Measurements from ENCODE around the gene SUPT6H. TPM values are rescaled to one million over a fixed set of nuclear protein-coding genes. Genes with fewer than 3 reads are reported as not detected.
"Not testable (repeated sequence)": the region's sequence is repeated elsewhere in the genome, so short reads cannot be mapped to it uniquely, and the experiment has no call there.

Gene SUPT6H
- total RNA-seq, 3 donors from 2014 or later, result 88.5 to 105 (median 98.3) TPM

- Mint-ChIP-seq H3K9me3 (no peaks in the 10 kb centered on the region), H3K27me3 (ENCODE audit: low read depth) (peaks cover 14% of the 10 kb centered on the region), H3K4me3 (no peak overlapping the region), H3K36me3 (ENCODE audit: insufficient read depth) (no peaks in the 10 kb centered on the region), H3K4me1 (ENCODE audit: low read depth) (peaks cover 26% of the 10 kb centered on the region)
- DNase-seq, result no peak
- ATAC-seq, result no peak
Observed at GRCh38 chr17:28714281-28714680, 52.3 kb downstream of the SUPT6H start.

- Mint-ChIP-seq H3K9me3 (no peaks in the 10 kb centered on the region), H3K4me1 (ENCODE audit: low read depth) (peaks cover 29% of the 10 kb centered on the region), H3K36me3 (ENCODE audit: insufficient read depth) (peaks cover 5% of the 10 kb centered on the region), H3K27me3 (ENCODE audit: low read depth) (peaks cover 14% of the 10 kb centered on the region), H3K4me3 (no peak overlapping the region)
- no peak for DNase-seq
- no peak for ATAC-seq
Observed at GRCh38 chr17:28715217-28715616, 53.2 kb downstream of the SUPT6H start.

- Mint-ChIP-seq H3K4me3 (peak overlapping the region; percentile 56), H3K9me3 (no peaks in the 10 kb centered on the region), H3K27me3 (ENCODE audit: low read depth) (peaks cover 14% of the 10 kb centered on the region), H3K4me1 (ENCODE audit: low read depth) (peaks cover 25% of the 10 kb centered on the region), H3K36me3 (ENCODE audit: insufficient read depth) (peaks cover 22% of the 10 kb centered on the region)
- DNase-seq, result no peak
- no peak for ATAC-seq
Observed at GRCh38 chr17:28716740-28717577, 55.0 kb downstream of the SUPT6H start.

GRCh38 chr17:28717578-28718332 is 55.8 kb downstream of the SUPT6H start, which contains the start of gene RAB34:
Gene RAB34 (minus strand): TSS chr17:28717868. CDS start chr17:28717266, 602 bp downstream.
- Mint-ChIP-seq H3K4me3 (peak within 1 kb of the TSS; percentile 63), H3K9me3 (no peaks in the 10 kb centered on the region)

GRCh38 chr17:28718333-28719020 is 56.5 kb downstream of the SUPT6H start:
- H3K27me3 Mint-ChIP-seq (ENCODE audit: low read depth), result peaks cover 14% of the 10 kb centered on the region
- no peaks in the 10 kb centered on the region for H3K9me3 Mint-ChIP-seq
- peaks cover 35% of the 10 kb centered on the region for H3K36me3 Mint-ChIP-seq (ENCODE audit: insufficient read depth)
- peak overlapping the region; percentile 63 for H3K4me3 Mint-ChIP-seq
- DNase-seq (no peak), ATAC-seq (no peak)
- peaks cover 30% of the 10 kb centered on the region for H3K4me1 Mint-ChIP-seq (ENCODE audit: low read depth)

More at GRCh38 chr17:28717578-28718332, 55.8 kb downstream of the SUPT6H start, which contains the start of gene RAB34:
- peaks cover 29% of the 10 kb centered on the region for H3K36me3 Mint-ChIP-seq (ENCODE audit: insufficient read depth)
- DNase-seq (no peak), ATAC-seq (peak in 1 of 2 donors; percentile 20)
- H3K27me3 Mint-ChIP-seq (ENCODE audit: low read depth), result peaks cover 14% of the 10 kb centered on the region
- H3K4me1 Mint-ChIP-seq (ENCODE audit: low read depth), result peaks cover 25% of the 10 kb centered on the region

- peaks cover 39% of the 10 kb centered on the region for H3K36me3 Mint-ChIP-seq (ENCODE audit: insufficient read depth)
- no peak for DNase-seq
- H3K27me3 Mint-ChIP-seq (ENCODE audit: low read depth), result peaks cover 14% of the 10 kb centered on the region
- no peak for ATAC-seq
- no peaks in the 10 kb centered on the region for H3K9me3 Mint-ChIP-seq
- peak overlapping the region; percentile 100 for H3K4me3 Mint-ChIP-seq
- H3K4me1 Mint-ChIP-seq (ENCODE audit: low read depth), result peaks cover 32% of the 10 kb centered on the region
Observed at GRCh38 chr17:28719021-28719433, 57.0 kb downstream of the SUPT6H start.

GRCh38 chr17:28720247-28720996 is 58.4 kb downstream of the SUPT6H start:
- ATAC-seq (peak in 1 of 2 donors; percentile 11), DNase-seq (peak; percentile 27)
- H3K36me3 Mint-ChIP-seq (ENCODE audit: insufficient read depth), result peaks cover 52% of the 10 kb centered on the region
- no peaks in the 10 kb centered on the region for H3K9me3 Mint-ChIP-seq
- H3K27me3 Mint-ChIP-seq (ENCODE audit: low read depth), result peaks cover 9% of the 10 kb centered on the region
- H3K4me3 Mint-ChIP-seq, result peak overlapping the region; percentile 100
- H3K4me1 Mint-ChIP-seq (ENCODE audit: low read depth), result peaks cover 45% of the 10 kb centered on the region

GRCh38 chr17:28720997-28721329 is 59.0 kb downstream of the SUPT6H start:
- ATAC-seq; DNase-seq; H3K27me3 Mint-ChIP-seq (ENCODE audit: low read depth); H3K9me3 Mint-ChIP-seq: not testable (repeated sequence)
- peaks cover 53% of the 10 kb centered on the region for H3K36me3 Mint-ChIP-seq (ENCODE audit: insufficient read depth)
- H3K4me3 Mint-ChIP-seq, result peak overlapping the region; percentile 100
- peaks cover 45% of the 10 kb centered on the region for H3K4me1 Mint-ChIP-seq (ENCODE audit: low read depth)

- Mint-ChIP-seq H3K4me1 (ENCODE audit: low read depth) (peaks cover 49% of the 10 kb centered on the region), H3K36me3 (ENCODE audit: insufficient read depth) (peaks cover 53% of the 10 kb centered on the region)
Observed at GRCh38 chr17:28722417-28723158, 60.6 kb downstream of the SUPT6H start.

GRCh38 chr17:28723159-28723835 is 61.3 kb downstream of the SUPT6H start:
- peaks cover 1% of the 10 kb centered on the region for H3K27me3 Mint-ChIP-seq (ENCODE audit: low read depth)
- H3K4me3 Mint-ChIP-seq, result peak overlapping the region; percentile 100
- DNase-seq, result no peak
- no peak for ATAC-seq
- H3K9me3 Mint-ChIP-seq, result no peaks in the 10 kb centered on the region
- H3K36me3 Mint-ChIP-seq (ENCODE audit: insufficient read depth), result peaks cover 53% of the 10 kb centered on the region
- H3K4me1 Mint-ChIP-seq (ENCODE audit: low read depth), result peaks cover 51% of the 10 kb centered on the region

More at GRCh38 chr17:28722417-28723158, 60.6 kb downstream of the SUPT6H start:
- ATAC-seq (no peak), DNase-seq (no peak)
- H3K9me3 Mint-ChIP-seq, result no peaks in the 10 kb centered on the region
- H3K27me3 Mint-ChIP-seq (ENCODE audit: low read depth), result peaks cover 3% of the 10 kb centered on the region
- H3K4me3 Mint-ChIP-seq, result peak overlapping the region; percentile 100

- H3K9me3 Mint-ChIP-seq; H3K27me3 Mint-ChIP-seq (ENCODE audit: low read depth); DNase-seq; ATAC-seq: not testable (repeated sequence)
- H3K4me1 Mint-ChIP-seq (ENCODE audit: low read depth), result peaks cover 48% of the 10 kb centered on the region
- peak overlapping the region; percentile 100 for H3K4me3 Mint-ChIP-seq
- peaks cover 53% of the 10 kb centered on the region for H3K36me3 Mint-ChIP-seq (ENCODE audit: insufficient read depth)
Observed at GRCh38 chr17:28723836-28724499, 62.0 kb downstream of the SUPT6H start.

- ATAC-seq (no peak), DNase-seq (no peak)
- Mint-ChIP-seq H3K9me3 (no peaks in the 10 kb centered on the region), H3K27me3 (ENCODE audit: low read depth) (no peaks in the 10 kb centered on the region), H3K4me1 (ENCODE audit: low read depth) (peaks cover 49% of the 10 kb centered on the region), H3K4me3 (peak overlapping the region; percentile 100), H3K36me3 (ENCODE audit: insufficient read depth) (peaks cover 53% of the 10 kb centered on the region)
Observed at GRCh38 chr17:28724500-28725165, 62.6 kb downstream of the SUPT6H start.

Data from activated T-cell treated with anti-CD3 and anti-CD28 coated beads, Interleukin-2, amount 50 U/mL, for 4 hours (primary cell).